Islet precursor cell (in vitro differentiated cells): ENCODE data around the gene H1-8.
"Not testable (repeated sequence)": the region's sequence is repeated elsewhere in the genome, so short reads cannot be mapped to it uniquely, and the experiment has no call there.

Experiments used
- DNase-seq: peaks from one replicate; pipeline ENCODE4 v3.0.0-alpha.2; 2018

The H1-8 gene

GRCh38 chr3:129534428-129535027 is 8.4 kb upstream of the H1-8 start:
- peak; percentile 72 for DNase-seq

GRCh38 chr3:129535075-129535474 is 7.9 kb upstream of the H1-8 start:
- no peak for DNase-seq

DNA sequence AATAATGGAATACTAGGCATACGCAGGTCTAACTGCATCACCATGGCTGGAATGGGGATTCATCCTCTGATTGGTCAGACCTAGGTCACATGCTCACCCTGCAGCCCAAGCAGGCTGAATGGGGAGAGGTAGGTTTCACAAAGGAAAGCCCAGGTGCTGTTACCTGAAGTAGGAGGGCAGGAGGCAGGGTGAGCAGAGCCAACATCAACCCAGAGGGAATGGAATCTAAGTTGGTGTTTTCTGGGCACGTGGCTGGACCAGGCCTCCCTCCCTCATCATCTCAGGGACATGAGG is 6.7 kb upstream of the H1-8 start:
- DNase-seq: no peak

- no peak for DNase-seq
These were observed 6.2 kb upstream of the H1-8 start for GRCh38 chr3:129536804-129537203.

DNA sequence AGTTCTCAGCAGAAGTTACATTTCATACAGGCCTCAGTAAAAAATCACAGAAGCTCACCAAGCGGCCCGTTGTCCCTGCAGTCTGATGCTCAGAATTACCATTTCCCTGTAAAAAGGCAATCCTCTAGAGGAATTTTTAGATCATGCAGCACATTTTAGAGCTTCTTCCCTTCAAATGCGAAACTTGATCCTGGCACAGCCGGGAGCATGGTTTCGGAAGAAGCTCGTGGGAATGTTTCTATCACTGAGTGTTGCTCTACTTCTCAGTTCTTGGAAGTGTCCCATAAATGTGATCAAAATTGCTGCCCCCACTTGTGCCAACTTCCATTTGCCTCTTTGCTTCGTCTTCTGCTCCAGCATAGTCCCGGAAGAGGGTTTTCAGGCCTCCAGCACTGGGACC is 3.8 kb upstream of the H1-8 start:
- DNase-seq: no peak

DNA sequence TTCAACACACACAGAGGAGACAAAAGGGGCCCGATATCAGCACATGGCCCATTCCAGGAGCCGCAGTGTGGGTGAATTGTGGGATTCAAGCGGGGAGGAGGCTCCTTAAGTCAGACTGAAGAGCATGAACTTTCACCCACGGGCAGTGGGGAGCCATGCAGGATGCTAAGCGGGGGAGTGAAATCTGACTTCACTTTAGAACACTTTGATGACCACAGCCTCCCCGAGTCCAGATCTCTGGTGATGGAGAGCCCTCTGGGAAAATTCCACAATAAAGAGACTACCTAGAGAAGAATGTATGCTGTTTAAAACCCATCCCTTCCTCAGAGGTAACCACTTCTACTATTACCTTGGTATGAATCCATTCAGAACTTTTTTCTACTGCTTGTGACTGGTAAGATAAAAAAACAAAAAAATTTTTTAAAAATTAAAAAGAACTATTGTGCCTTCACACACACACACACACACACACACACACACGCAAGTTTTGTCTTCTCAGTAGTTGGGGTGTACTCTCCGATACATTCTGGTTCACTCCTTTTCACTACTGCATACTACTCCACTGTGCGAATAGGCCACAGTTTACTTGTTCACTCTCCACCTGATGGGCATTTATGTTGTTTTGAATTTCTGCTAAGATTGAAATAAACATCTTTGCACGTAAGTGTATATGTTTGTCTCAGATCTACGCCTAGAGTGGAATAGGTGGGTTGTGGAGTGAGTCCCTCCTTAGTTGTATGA is 2.0 kb upstream of the H1-8 start:
- DNase-seq: no peak

GRCh38 chr3:129542747-129543146 is 228 bp upstream of the H1-8 start:
- no peak for DNase-seq

- DNase-seq: no peak
These were observed 1.0 kb downstream of the H1-8 start for GRCh38 chr3:129543999-129544398.

GRCh38 chr3:129545951-129546350 is 3.0 kb downstream of the H1-8 start:
- DNase-seq: not testable (repeated sequence)

GRCh38 chr3:129547241-129547640 is 4.3 kb downstream of the H1-8 start:
- no peak for DNase-seq

DNA sequence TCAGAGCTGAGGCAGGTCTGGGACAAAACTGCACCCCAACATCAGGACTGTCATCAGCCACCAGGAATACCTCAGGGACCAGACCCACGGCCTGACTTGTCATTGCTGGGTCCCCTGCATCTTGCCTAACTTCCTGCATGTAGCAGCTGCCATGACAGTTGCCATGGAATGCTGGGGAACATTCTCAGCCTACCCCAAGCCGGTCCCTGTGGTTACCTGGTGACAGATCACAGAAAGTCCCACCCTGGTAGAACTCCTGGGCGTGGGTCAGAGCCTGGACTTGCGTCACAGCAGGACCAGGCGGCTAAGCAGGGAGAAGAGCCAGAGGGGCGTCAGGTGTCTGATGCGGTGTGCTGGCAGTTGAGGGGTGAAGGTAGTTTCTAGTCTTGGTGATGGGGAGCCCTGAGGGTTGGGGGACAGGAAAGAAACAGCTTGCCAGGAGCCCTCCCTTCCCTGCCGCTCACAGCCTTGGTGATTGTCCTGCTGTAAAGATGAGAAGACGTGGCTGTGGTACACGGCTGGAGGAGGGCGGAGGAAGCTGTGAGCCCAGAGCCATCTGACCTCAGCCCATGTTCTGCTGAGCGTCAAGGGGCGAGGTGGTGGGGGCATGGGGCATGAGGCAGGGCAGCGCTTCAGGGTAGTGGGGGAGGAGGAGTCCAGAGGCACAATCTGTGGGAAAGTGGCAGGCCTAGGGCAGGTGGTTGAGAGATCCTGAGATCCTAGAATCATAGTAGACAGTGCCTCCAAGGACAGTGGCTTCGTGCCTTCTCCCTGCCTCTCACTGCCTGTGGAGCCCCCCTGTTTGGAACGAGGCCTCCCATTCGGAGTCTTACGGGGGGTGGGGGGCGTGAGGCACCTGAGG is 5.4 kb downstream of the H1-8 start:
- no peak for DNase-seq

DNA sequence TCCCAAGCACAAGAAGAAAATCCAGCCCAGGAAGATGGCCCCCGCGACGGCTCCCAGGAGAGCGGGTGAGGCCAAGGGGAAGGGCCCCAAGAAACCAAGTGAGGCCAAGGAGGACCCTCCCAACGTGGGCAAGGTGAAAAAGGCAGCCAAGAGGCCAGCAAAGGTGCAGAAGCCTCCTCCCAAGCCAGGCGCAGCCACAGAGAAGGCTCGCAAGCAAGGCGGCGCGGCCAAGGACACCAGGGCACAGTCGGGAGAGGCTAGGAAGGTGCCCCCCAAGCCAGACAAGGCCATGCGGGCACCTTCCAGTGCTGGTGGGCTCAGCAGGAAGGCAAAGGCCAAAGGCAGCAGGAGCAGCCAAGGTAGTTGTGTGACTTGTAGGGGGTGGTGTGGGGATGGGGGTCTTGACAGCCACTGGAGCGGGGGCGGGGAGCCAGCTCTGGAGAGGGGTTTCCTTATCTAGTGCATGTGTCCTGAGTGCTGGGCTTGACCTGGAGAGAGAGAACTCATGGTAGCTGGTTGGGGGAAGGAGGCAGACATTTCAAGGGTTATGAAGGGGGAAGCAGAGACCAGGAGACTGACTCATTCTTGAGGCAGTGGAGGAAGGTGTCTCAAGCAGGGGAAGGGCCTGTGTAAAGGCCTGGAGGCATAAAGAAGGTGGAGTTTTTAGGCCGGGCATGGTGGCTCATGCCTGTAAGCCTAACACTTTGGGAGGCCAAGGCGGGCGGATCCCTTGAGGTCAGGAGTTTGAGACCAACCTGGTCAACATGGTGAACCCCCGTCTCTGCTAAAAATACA is 6.2 kb downstream of the H1-8 start:
- DNase-seq: peak; percentile 87

DNA sequence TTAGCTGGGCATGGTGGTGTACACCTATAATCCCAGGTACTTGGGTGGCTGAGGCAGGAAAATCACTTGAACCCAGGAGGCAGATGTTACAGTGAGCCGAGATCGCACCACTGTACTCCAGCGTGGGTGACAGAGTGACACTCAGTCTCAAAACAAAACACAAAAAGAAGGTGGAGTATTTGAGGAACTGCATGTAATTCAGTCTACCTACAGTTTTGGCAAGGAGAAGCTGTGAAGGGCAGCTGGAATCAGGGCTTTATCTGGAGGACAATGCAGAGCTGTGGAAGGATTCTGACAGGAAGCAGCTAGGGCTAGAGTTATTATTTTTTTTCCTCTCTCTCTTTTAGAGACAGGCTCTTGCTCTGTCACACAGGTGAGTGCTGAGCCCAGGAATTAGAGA is 6.8 kb downstream of the H1-8 start:
- DNase-seq: no peak

GRCh38 chr3:129552287-129553050 is 9.5 kb downstream of the H1-8 start:
- peak; percentile 71 for DNase-seq

DNA sequence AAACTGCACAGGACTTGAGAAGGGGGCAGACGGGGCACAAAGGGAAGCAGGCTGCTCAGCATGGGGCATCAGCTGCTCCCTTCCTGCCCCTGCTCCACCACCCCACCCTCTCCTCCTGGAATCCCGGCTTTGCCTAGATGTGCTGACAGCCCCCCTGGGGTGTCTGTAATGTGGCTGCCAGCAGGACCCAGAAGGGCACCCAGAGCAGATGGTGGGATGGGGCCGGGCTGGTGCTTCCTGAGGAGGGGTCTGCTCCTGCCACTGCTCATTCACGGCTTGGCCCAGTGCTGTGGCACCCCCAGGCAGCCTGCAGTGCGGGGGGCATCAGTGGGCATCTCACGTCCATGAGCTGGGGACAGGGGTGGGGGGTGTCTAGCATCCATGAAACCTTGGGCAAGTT is 10.2 kb downstream of the H1-8 start:
- no peak for DNase-seq

- DNase-seq: no peak
These were observed 10.7 kb downstream of the H1-8 start for GRCh38 chr3:129553719-129554118.

DNA sequence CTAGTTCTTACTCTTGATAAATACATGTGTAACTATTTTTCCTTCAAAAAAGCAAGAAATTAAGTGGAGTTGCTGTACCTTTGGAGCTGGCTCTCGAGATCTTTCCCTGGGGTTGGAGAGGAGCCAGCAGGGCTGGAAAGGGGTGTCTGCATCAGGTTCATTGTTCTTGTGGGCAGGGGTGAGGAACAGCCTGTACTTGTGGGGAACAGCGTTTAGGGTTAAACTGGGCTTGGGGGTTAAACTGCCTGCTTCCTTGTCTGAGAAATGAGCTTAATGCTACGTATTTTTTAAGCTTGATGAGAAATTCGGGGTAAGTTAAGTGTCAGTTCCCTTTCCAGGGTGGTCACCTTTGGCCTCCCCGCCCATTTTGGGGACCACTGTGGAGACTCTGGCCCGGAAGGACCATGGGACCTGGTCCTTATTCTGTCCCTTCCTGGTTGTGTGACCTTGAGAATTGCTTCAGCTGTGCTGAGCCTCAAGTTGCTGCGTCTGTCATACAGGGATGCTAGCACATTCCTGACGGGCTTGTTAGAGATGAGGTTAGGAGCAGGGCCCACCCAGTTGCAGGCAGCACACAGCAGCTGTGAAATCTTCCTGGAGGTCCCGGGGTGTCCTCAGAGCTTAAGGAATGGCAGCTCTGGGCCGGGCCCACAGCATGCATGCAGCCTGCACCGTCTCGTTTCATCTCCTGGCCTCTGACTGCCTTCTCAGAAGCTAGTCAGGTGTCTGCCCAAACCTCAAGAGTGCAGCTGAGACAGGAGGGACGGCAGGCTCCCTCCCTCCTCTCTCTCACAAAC is 11.6 kb downstream of the H1-8 start:
- no peak for DNase-seq

DNA sequence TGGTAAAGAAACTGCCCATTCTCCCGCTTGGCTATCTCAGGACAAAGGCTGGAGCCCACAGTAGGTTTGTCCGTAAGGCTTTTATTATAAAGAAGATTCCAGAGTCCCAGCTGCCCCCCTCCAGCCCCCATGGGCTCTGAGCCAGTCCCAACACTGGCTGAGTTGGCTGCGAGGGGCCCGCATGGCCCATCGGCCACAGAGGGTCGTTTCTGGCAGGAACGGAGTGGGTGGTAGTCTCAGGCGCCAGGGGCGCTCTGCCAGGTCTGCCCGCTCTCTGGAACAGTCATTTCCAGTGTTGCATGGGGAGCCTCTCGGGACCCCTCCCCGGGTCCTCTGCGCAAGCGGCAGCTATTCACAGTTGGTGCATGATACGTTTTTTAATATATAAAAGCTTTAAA is 12.2 kb downstream of the H1-8 start:
- no peak for DNase-seq

DNA sequence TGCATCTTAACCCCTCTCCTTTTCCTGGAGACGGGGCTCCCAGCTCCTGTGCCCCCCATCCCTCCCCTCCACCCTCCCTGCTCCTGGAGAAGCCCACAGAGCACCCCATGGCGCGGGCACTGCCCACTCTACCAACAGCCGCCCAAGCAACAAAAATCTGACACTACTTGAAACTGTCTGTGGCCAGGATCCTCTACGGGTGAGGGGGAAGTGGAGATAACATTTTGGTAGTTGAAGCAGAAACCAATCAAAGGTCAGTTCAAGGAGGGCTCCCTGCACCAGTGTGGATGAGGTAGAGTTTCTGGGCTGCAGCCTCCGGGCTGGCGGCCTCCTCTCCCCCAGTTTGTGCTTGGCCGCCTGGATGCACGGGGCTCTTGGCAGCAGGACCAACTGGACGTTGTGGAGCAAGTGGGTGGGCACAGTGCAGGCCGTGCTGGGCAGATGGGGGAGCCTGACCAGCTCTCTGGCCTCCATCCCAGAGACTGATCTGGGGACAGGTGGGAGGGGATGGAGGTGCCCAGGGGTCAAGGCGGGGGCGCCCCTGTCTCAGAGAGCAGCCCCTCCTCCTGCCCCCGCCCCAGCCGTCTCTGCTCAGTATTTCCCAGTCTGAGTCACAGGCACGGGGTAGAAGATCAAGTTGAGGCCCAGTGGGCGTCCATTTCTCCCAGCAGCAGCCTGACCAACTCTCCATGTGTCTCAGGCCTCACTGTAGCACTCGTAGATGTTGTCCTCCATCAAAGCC is 12.8 kb downstream of the H1-8 start:
- DNase-seq: no peak

DNA sequence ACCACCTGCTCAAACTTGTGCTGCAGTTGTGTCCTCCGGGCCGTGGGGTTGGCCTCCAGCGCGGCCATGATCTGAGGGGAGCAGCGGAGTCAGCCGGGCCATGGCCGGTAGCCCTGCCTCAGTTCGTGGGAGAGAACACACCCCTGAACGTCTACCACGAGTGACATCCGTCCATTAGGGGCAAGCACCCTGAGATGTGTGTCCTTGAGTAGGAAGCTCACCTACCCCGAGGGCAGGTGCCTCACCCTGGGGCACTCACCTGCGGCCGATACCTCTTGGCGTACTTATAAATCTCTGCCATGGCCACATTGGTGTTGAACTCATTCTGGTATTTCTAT is 13.4 kb downstream of the H1-8 start:
- DNase-seq: no peak
